HG02885 (cell line): Measurements from ENCODE around the gene SLC38A7.
"Not testable (repeated sequence)": the region's sequence is repeated elsewhere in the genome, so short reads cannot be mapped to it uniquely, and the experiment has no call there.

Source experiments
- ATAC-seq: cut with Tn5 transposase; IDR thresholded peaks from one replicate; pipeline ENCODE4 v1.9.1; 2021; ENCODE audit warnings: mild to moderate bottlenecking; ENCODE audit not compliant: unreplicated experiment, poor library complexity

SLC38A7 gene

GRCh38 chr16:58638148-58639036, 46.2 kb downstream of the SLC38A7 start:
- ATAC-seq, result no peak

- not testable (repeated sequence) for ATAC-seq
Observed at GRCh38 chr16:58637021-58637420, 47.5 kb downstream of the SLC38A7 start.

- no peak for ATAC-seq
Observed at GRCh38 chr16:58636466-58636865, 48.1 kb downstream of the SLC38A7 start.

GRCh38 chr16:58635502-58635901, 49.1 kb downstream of the SLC38A7 start:
- no peak for ATAC-seq

- ATAC-seq, result no peak
Observed at GRCh38 chr16:58634265-58634802, 50.2 kb downstream of the SLC38A7 start.

- ATAC-seq, result peak; percentile 83
Observed at GRCh38 chr16:58629733-58630640, 54.6 kb downstream of the SLC38A7 start, which contains the start of gene CNOT1. CNOT1 (minus strand) TSS chr16:58629826; CDS start chr16:58599337, 30,489 bp downstream.

GRCh38 chr16:58628845-58629732, 55.5 kb downstream of the SLC38A7 start:
- peak; percentile 17 for ATAC-seq

GRCh38 chr16:58624209-58624608, 60.4 kb downstream of the SLC38A7 start:
- ATAC-seq, result no peak

GRCh38 chr16:58620396-58620795, 64.2 kb downstream of the SLC38A7 start:
- ATAC-seq, result no peak

- ATAC-seq, result no peak
Observed at GRCh38 chr16:58615280-58615679, 69.3 kb downstream of the SLC38A7 start.
